BE2C (cell line): ENCODE data around the gene PFDN2.

Experiments used
- DNase-seq: peaks from one replicate; pipeline ENCODE4 v3.0.0-alpha.2; 2020
- H3K27me3 ChIP-seq: fragments of 250-450 bp; sonication (Bioruptor Pico); 2 replicates; pipeline ENCODE4 v1.5.1; 2020; ENCODE audit warnings: mild to moderate bottlenecking
- H3K36me3 ChIP-seq: fragments of 250-450 bp; sonication (Bioruptor Pico); 2 replicates; pipeline ENCODE4 v1.5.1; 2020; ENCODE audit warnings: mild to moderate bottlenecking
- H3K4me1 ChIP-seq: fragments of 250-450 bp; sonication (Bioruptor Pico); 2 replicates; pipeline ENCODE4 v1.5.1; 2020
- H3K4me3 ChIP-seq: 2 replicates; pipeline ENCODE4 v1.5.1; 2011; ENCODE audit warnings: low read depth, low read length
- H3K9me3 ChIP-seq: fragments of 250-450 bp; sonication (Bioruptor Pico); 2 replicates; pipeline ENCODE4 v1.5.1; 2020
- TF ChIP-seq, protein P1 (sequence below): IDR thresholded peaks from 2 replicates; pipeline ENCODE4 v1.5.1; 2012; ENCODE audit warnings: mild to moderate bottlenecking, low read depth, low read length

The PFDN2 gene

DNA sequence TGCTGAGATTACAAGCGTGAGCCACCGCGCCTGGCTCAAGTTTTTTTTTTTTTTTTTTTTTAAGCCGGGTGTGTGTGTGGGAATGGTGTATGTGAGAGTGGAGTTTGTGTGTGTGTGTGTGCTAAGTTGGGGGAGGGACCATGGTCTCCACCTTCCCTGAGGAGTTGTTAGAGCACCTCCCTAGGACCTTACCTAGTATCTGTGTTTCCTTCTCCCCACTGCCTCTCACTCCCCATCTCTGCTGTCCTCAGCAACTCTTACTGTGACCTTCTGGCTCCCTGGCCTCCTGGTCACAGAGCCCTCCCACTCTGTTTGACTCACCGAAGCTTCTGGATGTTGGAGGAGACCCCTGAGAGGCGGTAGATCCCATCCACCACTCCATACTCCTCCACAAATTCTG, 58.5 kb downstream of the PFDN2 start:
- H3K36me3 ChIP-seq, result no peaks in the 10 kb centered on the region
- no peak for DNase-seq
- no peaks in the 10 kb centered on the region for H3K4me1 ChIP-seq
- H3K27me3 ChIP-seq, result peaks cover 18% of the 10 kb centered on the region
- no peaks in the 10 kb centered on the region for H3K9me3 ChIP-seq
- H3K4me3 ChIP-seq, result no peak overlapping the region
- TF ChIP-seq, protein P1, sequence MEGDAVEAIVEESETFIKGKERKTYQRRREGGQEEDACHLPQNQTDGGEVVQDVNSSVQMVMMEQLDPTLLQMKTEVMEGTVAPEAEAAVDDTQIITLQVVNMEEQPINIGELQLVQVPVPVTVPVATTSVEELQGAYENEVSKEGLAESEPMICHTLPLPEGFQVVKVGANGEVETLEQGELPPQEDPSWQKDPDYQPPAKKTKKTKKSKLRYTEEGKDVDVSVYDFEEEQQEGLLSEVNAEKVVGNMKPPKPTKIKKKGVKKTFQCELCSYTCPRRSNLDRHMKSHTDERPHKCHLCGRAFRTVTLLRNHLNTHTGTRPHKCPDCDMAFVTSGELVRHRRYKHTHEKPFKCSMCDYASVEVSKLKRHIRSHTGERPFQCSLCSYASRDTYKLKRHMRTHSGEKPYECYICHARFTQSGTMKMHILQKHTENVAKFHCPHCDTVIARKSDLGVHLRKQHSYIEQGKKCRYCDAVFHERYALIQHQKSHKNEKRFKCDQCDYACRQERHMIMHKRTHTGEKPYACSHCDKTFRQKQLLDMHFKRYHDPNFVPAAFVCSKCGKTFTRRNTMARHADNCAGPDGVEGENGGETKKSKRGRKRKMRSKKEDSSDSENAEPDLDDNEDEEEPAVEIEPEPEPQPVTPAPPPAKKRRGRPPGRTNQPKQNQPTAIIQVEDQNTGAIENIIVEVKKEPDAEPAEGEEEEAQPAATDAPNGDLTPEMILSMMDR, result no peak

DNA sequence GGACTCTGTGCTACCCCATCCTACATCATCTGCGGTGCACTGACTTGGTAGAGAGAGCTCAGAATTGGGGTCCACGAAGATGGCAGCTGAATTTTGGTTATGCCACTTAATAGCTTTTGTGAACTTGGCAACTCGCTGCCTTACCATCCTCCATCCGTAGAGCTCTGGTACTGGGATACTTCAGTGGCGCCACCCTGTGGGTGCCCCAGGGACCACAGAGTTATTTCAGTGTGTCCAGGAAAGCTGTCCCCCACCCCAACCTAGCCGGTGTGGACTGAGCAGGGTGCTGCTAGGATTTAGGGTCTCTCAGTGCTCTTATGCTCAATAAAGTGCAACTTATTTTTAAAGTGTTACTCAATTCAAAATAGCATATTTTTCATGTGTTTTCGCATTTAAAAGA, 63.0 kb downstream of the PFDN2 start:
- H3K4me3 ChIP-seq, result no peak overlapping the region
- H3K36me3 ChIP-seq, result no peaks in the 10 kb centered on the region
- H3K4me1 ChIP-seq, result no peaks in the 10 kb centered on the region
- TF ChIP-seq, protein P1, result no peak
- H3K27me3 ChIP-seq, result peaks cover 7% of the 10 kb centered on the region
- no peaks in the 10 kb centered on the region for H3K9me3 ChIP-seq
- no peak for DNase-seq

DNA sequence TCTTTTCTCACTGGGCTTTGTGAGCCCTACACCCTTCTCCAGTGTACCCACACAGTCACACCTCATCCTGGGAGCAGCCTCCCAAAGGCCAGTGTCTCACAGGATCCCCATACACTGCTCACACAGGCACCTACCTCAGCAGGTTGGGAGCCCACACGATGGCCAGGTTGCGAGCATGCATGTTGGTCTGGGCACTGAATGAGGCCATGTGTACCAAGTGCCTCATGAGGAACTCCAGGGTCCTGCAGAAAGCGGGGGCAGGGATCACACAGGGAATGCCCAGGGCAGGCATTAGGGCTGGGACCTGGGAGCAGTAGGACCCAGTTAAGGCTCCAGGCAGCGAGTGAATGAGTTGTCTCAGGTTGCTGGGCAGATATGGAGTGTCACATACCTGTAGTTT, 63.6 kb downstream of the PFDN2 start:
- Histone ChIP-seq H3K27me3 (peaks cover 7% of the 10 kb centered on the region), H3K4me1 (no peaks in the 10 kb centered on the region), H3K4me3 (no peak overlapping the region), H3K9me3 (no peaks in the 10 kb centered on the region; the same call in 1 of the 2 replicates), H3K36me3 (no peaks in the 10 kb centered on the region)
- DNase-seq, result no peak
- TF ChIP-seq, protein P1, result no peak

DNA sequence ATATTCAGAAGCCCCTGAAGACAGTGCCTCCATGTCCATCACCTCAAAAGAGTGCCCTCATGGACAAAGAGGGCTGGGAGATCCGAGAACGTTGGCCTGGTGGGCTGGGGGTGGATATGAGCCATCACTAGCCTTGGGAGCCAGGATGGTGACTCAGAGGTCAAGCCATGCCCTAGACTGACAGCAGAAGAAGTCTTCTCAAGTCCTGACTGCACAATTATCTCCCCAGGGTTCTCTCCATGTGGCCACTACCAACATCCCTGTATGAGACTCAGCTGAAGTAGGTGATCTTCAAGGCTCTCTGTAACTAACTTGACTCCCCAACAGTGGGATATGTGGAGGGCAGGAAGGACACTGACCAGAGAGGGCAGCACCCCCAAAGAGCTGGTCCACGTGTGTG, 64.9 kb downstream of the PFDN2 start:
- peaks cover 7% of the 10 kb centered on the region for H3K27me3 ChIP-seq
- H3K36me3 ChIP-seq, result no peaks in the 10 kb centered on the region
- TF ChIP-seq, protein P1, result no peak
- no peak overlapping the region for H3K4me3 ChIP-seq
- H3K4me1 ChIP-seq, result no peaks in the 10 kb centered on the region
- DNase-seq, result no peak
- no peaks in the 10 kb centered on the region; the same call in 1 of the 2 replicates for H3K9me3 ChIP-seq

DNA sequence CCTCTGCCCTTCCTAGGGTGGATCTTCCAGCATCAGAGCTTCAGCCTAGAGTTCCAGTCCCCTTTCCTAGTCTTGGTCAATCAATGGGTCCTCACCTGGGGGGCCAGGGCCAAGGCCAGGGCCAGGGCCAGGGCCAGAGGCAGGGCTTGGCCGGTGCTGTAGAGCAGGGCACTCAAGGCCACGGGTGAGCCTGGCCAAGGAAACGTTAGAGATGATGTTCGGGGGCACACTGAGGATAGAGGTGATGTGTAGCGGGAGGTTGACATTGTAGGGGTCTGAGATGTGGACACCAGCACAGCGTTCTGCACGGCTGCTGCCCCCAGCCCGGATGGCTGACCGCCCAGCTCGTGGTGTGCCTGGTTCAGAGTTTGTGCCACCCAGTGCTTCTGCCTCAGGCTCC, 66.6 kb downstream of the PFDN2 start:
- Histone ChIP-seq H3K9me3 (no peaks in the 10 kb centered on the region; the same call in 1 of the 2 replicates), H3K27me3 (peaks cover 2% of the 10 kb centered on the region), H3K4me3 (no peak overlapping the region), H3K36me3 (no peaks in the 10 kb centered on the region), H3K4me1 (no peaks in the 10 kb centered on the region)
- no peak for DNase-seq
- TF ChIP-seq, protein P1, result no peak
